Gastroesophageal sphincter (tissue), 3 donors: ENCODE results near the gene ASB10.

ENCODE experiments used
- CTCF ChIP-seq, 4 experiments: fragments of 200-600 bp in 2 of 4; fragments of 450-650 bp in 2 of 4; sonication (generic) in 1 of 4; IDR thresholded peaks; one replicate each; pipeline ENCODE4 v1.5.1; 2017 to 2019; ENCODE audit warnings: antibody characterized with exemption in 4 of 4, mild to moderate bottlenecking in 2 of 4, moderate library complexity in 2 of 4
- EP300 ChIP-seq: sonication (generic); formaldehyde crosslinking; IDR thresholded peaks from one replicate; pipeline ENCODE4 v1.6.1; 2017; ENCODE audit warnings: antibody characterized with exemption, mild to moderate bottlenecking
- POLR2A ChIP-seq, 2 donors: fragments of 450-650 bp; IDR thresholded peaks; one replicate each; pipeline ENCODE4 v1.6.1; 2017; ENCODE audit warnings: antibody characterized with exemption in 2 of 2, mild to moderate bottlenecking in 2 of 2, moderate library complexity in 1 of 2
- POLR2AphosphoS5 ChIP-seq: sonication (generic); formaldehyde crosslinking; IDR thresholded peaks from one replicate; pipeline ENCODE4 v1.6.1; 2017; ENCODE audit warnings: antibody characterized with exemption

DNA sequence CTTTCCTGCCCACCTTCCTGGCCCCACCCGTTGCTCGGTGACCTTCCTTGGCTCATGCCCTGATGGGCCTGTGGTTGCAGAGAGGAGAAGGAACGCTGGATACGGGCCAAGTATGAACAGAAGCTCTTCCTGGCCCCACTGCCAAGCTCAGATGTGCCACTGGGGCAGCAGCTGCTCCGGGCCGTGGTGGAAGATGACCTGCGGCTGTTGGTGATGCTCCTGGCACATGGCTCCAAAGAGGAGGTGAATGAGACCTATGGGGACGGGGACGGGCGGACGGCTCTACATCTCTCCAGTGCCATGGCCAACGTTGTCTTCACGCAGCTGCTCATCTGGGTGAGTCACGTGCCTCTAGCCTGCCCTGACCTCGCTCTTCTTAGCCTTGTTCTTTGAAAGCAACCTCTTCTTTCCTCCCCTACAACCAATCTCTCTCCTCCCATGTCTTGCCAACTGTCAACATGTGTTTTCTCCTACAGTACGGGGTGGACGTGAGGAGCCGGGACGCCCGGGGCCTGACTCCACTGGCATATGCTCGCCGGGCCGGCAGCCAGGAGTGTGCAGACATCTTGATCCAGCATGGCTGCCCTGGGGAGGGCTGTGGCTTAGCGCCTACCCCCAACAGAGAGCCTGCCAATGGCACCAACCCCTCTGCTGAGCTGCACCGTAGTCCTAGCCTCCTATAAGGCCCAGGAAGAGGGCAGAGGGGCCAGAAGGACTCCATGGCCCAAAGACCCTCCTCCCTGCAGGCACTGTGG is 43.6 kb downstream of the ASB10 start:
- TF ChIP-seq CTCF (IDR thresholded peaks at IDR 0.05) (no peak), POLR2A (IDR thresholded peaks at IDR 0.05) (no peak), POLR2AphosphoS5 (no peak), EP300 (no peak)
